Heart right ventricle (tissue), 16 donors: Measurements from ENCODE around the gene FHOD3. TPM values are rescaled to one million over a fixed set of nuclear protein-coding genes. Genes with fewer than 3 reads are reported as not detected.
A peak's percentile ranks its signal among the peaks of the same experiment; 100 is the strongest.

ENCODE experiments used
- ATAC-seq, 8 donors: fragments of 200-7000 bp; cut with Tn5 transposase; one replicate each; pipeline ENCODE4 v1.9.1; 2020; ENCODE audit warnings: mild to moderate bottlenecking in 8 of 8, moderate library complexity in 8 of 8, moderate number of reproducible peaks in 1 of 8
- DNase-seq, 2 donors: peaks; one replicate each; pipeline ENCODE4 v3.0.0-alpha.2; 2020
- H3K27ac ChIP-seq, 10 donors: fragments of 200-600 bp; sonication (generic) in 2 of 10; one replicate each; pipeline versions ENCODE4 v1.5.0 to v1.8.0; 2020 to 2022; ENCODE audit warnings: mild to moderate bottlenecking in 3 of 10
- H3K27me3 ChIP-seq, 7 donors: fragments of 200-600 bp; one replicate each; pipeline ENCODE4 v1.8.0; 2021 to 2022; ENCODE audit warnings: mild to moderate bottlenecking in 2 of 7
- H3K36me3 ChIP-seq, 9 donors: fragments of 200-600 bp; sonication (generic) in 1 of 9; one replicate each; pipeline versions ENCODE4 v1.5.0 to v1.8.0; 2020 to 2022; ENCODE audit warnings: mild to moderate bottlenecking in 2 of 9
- H3K4me1 ChIP-seq, 9 donors: fragments of 200-600 bp; sonication (generic) in 1 of 9; one replicate each; pipeline versions ENCODE4 v1.5.0 to v1.8.0; 2020 to 2022; ENCODE audit warnings: mild to moderate bottlenecking in 4 of 9
- H3K4me3 ChIP-seq, 10 donors: fragments of 200-600 bp; sonication (generic) in 2 of 10; one replicate each; pipeline versions ENCODE4 v1.5.0 to v1.8.0; 2020 to 2022; ENCODE audit warnings: mild to moderate bottlenecking in 7 of 10, moderate library complexity in 2 of 10
- H3K9me3 ChIP-seq, 11 donors: fragments of 200-600 bp in 10 of 11; sonication (generic) in 2 of 11; one replicate each; pipeline versions ENCODE4 v1.5.0 to v1.8.0; 2013 to 2022; ENCODE audit warnings: mild to moderate bottlenecking in 2 of 11, control low read depth in 1 of 11, moderate library complexity in 1 of 11
- WGBS, 2 donors: extraction: QIAGEN DNeasy Blood & Tissue Kit; methylation state at CpG; one replicate each; pipeline ENCODE4 v1.1.7; 2013; ENCODE audit warnings: inconsistent platforms in 1 of 2; 5-methylcytosine and 5-hydroxymethylcytosine counted together
- intact Hi-C, 10 donors: fragments of 100-400 bp; cut with DNase I; formaldehyde crosslinking; loops; one replicate each; pipeline versions ENCODE4 v1.11.1 to v1.14.2; 2022
- polyA plus RNA-seq, 2 donors: library from polyadenylated mRNA; stranded (reverse); fragments of 200-250 nt; gene quantifications; one replicate each; pipeline ENCODE4 v1.2.3, GENCODE V29; 2013
- total RNA-seq, 10 donors: library from RNA; stranded (reverse); fragmentation: NEBNext Ultra II Directional in 3 of 10; extraction: Animal tissue kit (Norgen Biotek cat#: 25700) in 3 of 10; gene quantifications; one replicate each; pipeline versions ENCODE4 v1.2.1 to v1.2.4, GENCODE V29; 2021 to 2023
- TF ChIP-seq, protein P1 (sequence below), 9 donors: fragments of 200-600 bp; sonication (generic) in 2 of 9; IDR thresholded peaks; one replicate each; pipeline versions ENCODE4 v1.5.0 to v1.8.0; 2021 to 2022; ENCODE audit warnings: antibody characterized with exemption in 9 of 9, mild to moderate bottlenecking in 5 of 9, moderate library complexity in 1 of 9
- donor health status: Arrhythmogenic right ventricular cardiomyopathy.
- donor health status: ischemic (EF 13 %, LVEDD 7.1; RV severe dilation, severe dysfunction).
- donor health status: healthy with polysubstance abuse.
- donor health status: DM: no; HTN: yes; CAD: no.
- donor health status: DM: no; HTN: no; CAD: no.
- donor health status: ischemic (EF 25% LVEDD 6.9; RV normal size, moderate dysfunction).
- donor health status: ischemic (EF 25% LVEDD 5.7; RV mildly dilated, moderate dysfunction).
- donor health status: healthy.
- donor health status: DM: yes; HTN: yes; CAD: no.
- donor health status: Ischemic cardiomyopathy.
- donor health status: ischemic (EF 35%, LVEDD 5.7; RV mildly dilated, moderate dysfunction).
- donor health status: nonischemic (EF 11% LVEDD 7.7; RV severe dilation, severe dysfunction).
- donor health status: DM: yes; HTN: yes; CAD: no.
- donor health status: PGD.
- donor health status: ischemic (EF 29% LVEDD 5.4; RV normal size, mild dysfunction).
- donor health status: nonischemic (EF 23%, LVEDD 6.1; RV moderate dilation, normal function).

Gene FHOD3
- total and polyA plus RNA-seq, 12 donors = 81.8 to 484 (median 356) TPM

DNA sequence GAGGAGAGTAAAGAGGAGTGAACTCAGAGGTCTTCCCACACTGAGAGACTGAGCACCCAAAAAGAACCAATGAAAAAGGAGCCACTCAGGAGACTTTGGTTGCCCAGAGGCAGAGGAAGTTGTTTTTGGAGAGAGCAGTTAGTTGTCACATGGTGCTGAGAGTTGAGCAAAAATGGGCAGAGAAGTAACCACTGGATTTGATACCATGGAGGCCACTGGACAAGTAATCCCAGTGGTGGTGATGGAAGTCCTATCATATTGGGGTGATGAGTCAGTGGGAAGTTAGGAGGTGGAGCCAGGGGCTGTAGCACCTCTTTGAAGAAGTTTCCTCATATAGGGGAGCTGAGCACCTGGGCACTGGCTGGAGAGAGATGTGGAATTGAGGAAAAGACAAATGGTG is 295.5 kb downstream of the FHOD3 start:
- H3K36me3 ChIP-seq = peaks cover 0 to 6% (median 0%) of the 10 kb centered on the region in 9 donors
- H3K9me3 ChIP-seq = no peaks in the 10 kb centered on the region
- DNase-seq (no peak), ATAC-seq (no peak)
- H3K27ac ChIP-seq = no peak overlapping the region
- peaks cover 0 to 37% (median 6%) of the 10 kb centered on the region in 9 donors for H3K4me1 ChIP-seq
- no peak overlapping the region for H3K4me3 ChIP-seq
- TF ChIP-seq, protein P1, sequence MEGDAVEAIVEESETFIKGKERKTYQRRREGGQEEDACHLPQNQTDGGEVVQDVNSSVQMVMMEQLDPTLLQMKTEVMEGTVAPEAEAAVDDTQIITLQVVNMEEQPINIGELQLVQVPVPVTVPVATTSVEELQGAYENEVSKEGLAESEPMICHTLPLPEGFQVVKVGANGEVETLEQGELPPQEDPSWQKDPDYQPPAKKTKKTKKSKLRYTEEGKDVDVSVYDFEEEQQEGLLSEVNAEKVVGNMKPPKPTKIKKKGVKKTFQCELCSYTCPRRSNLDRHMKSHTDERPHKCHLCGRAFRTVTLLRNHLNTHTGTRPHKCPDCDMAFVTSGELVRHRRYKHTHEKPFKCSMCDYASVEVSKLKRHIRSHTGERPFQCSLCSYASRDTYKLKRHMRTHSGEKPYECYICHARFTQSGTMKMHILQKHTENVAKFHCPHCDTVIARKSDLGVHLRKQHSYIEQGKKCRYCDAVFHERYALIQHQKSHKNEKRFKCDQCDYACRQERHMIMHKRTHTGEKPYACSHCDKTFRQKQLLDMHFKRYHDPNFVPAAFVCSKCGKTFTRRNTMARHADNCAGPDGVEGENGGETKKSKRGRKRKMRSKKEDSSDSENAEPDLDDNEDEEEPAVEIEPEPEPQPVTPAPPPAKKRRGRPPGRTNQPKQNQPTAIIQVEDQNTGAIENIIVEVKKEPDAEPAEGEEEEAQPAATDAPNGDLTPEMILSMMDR (IDR thresholded peaks at IDR 0.05) = no peak
- intact Hi-C loops = no loop called here
- H3K27me3 ChIP-seq = no peaks in the 10 kb centered on the region

DNA sequence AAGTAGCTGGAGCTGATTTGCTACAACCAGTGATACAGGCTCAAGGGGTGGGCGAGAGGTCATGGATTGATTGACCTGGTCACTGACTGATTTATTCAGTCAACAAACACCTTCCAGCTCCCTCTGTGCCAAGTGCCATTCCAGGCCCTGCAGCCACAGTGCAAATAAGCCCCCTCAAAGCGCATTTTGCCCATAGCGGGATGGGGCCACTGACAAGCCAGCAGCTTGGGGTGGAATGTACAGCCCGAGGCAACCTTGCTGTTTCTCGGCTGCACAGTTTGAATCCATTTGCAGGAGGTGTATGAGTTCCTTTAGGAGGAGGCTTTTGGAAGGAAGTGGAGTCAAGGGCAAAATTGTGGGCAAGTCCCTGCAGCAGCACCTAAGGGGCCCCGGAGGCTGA is 296.1 kb downstream of the FHOD3 start:
- Histone ChIP-seq H3K4me3 (no peak overlapping the region), H3K36me3 (peaks cover 0 to 9% (median 0%) of the 10 kb centered on the region in 9 donors), H3K27ac (no peak overlapping the region), H3K27me3 (no peaks in the 10 kb centered on the region), H3K4me1 (peaks cover 0 to 34% (median 3%) of the 10 kb centered on the region in 9 donors), H3K9me3 (no peaks in the 10 kb centered on the region)
- ATAC-seq (no peak), DNase-seq (no peak)
- WGBS, 2 donors = 87 to 94% methylated on average over 6 of the region's 6 CpGs
- intact Hi-C loops = no loop called here
- TF ChIP-seq, protein P1 (IDR thresholded peaks at IDR 0.05) = no peak

DNA sequence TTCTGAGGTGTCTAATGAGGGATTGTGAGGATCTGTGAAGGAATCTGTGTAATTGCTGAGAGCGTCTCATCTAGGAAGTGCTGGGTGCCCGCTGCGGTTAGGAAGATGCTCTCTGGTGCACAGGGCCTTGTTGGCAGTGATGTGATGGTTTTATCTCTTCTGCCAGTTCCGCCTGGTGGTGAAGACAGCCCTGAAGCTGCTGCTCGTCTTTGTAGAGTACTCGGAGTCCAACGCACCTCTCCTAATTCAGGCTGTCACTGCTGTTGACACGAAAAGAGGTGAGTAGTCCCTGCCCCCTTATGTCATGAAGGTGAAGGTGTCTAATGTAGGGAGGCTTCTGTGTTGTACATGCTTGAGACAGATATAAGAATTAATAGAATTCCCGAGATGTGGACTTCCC is 297.1 kb downstream of the FHOD3 start:
- H3K27ac ChIP-seq = peak overlapping the region in 1 of 10 donors; percentile 26

DNA sequence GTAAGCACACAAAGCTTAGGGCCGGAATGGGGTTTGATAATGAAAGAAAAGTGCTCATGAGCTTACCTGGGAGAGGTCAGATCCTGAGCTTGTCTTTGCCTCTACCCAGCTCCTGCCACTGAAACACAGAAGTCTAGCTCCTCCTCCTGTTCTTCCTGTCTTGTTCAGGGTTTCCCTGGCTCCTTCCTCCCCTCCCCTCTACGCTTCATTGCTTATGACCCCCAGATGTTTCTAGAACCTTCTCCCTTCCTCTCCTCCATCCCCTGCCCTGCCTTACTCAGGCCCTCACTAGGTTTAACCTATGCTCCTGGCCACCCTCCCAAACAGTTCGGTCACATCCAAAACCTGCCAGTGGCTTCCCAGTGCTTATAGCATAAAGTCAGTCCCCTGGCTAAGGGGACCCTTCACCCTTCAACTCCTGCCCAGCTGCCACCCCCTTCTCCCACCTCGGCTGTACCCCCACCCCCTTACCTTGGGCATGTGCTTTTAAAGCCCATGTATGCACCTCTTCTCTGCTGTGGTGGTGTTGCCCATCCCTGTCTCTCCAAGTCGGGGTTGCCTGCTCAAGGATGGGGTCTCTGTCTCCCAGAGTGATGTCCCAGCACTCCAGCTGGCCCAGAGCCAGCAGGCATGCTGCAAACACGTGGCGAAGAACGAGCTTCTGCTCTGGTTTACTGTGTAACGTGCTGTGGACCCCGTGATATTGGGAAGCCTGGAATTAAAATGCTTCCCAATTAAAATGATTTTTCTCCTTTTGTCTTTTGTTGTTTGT is 297.7 kb downstream of the FHOD3 start:
- Histone ChIP-seq H3K4me1 (peaks cover 0 to 21% (median 2%) of the 10 kb centered on the region in 9 donors), H3K9me3 (no peaks in the 10 kb centered on the region), H3K36me3 (peaks cover 0 to 9% (median 0%) of the 10 kb centered on the region in 9 donors), H3K27ac (peak overlapping the region in 1 of 10 donors; percentile 26), H3K4me3 (no peak overlapping the region), H3K27me3 (no peaks in the 10 kb centered on the region)
- ATAC-seq (peak in 3 of 8 donors; percentile 6 to 31 (median 26)), DNase-seq (no peak)
- intact Hi-C loops = no loop called here
- TF ChIP-seq, protein P1 (IDR thresholded peaks at IDR 0.05) = no peak
- WGBS, 2 donors = 48 to 56% methylated on average over 10 of the region's 10 CpGs

More for the DNA sequence above, 297.1 kb downstream of the FHOD3 start:
- 44 to 61% methylated on average over 9 of the region's 9 CpGs for WGBS, 2 donors
- H3K4me1 ChIP-seq = peaks cover 0 to 27% (median 2%) of the 10 kb centered on the region in 9 donors
- H3K9me3 ChIP-seq = no peaks in the 10 kb centered on the region
- H3K36me3 ChIP-seq = peaks cover 0 to 9% (median 0%) of the 10 kb centered on the region in 9 donors
- no peak overlapping the region for H3K4me3 ChIP-seq
- DNase-seq = no peak
- H3K27me3 ChIP-seq = no peaks in the 10 kb centered on the region
- TF ChIP-seq, protein P1 (IDR thresholded peaks at IDR 0.05) = no peak
- peak in 5 of 8 donors; percentile 33 to 54 (median 51) for ATAC-seq
- intact Hi-C loops = no loop called here
